Endothelial cell of umbilical vein (primary cell): Measurements from ENCODE around the gene BID. TPM values are rescaled to one million over a fixed set of nuclear protein-coding genes. Genes with fewer than 3 reads are reported as not detected.

Experiments used
- BruUV-seq: library from RNA; stranded (reverse); fragments of 400-500 nt; replicated peaks from 2 replicates; lab custom pipeline; 2021; lab: Mats Ljungman, UMichigan
- CTCF ChIA-PET: fragments of 300-600, 350-600 bp; sonication (Branson Sonifier 250); formaldehyde crosslinking; loops from one replicate; lab custom pipeline; 2021; ENCODE audit warnings: antibody characterized with exemption, inconsistent platforms; lab: Charles Lee
- POLR2A ChIA-PET: fragments of 300-600, 350-600 bp; sonication (Branson Sonifier 250); formaldehyde crosslinking; loops from one replicate; lab custom pipeline; 2021; ENCODE audit warnings: antibody characterized with exemption, inconsistent platforms; lab: Charles Lee
- DNase-seq: peaks from one replicate; pipeline ENCODE4 v3.0.0-alpha.2; 2011; ENCODE audit warnings: low read depth, low spot score
- FAIRE-seq: peaks from 2 replicates; lab custom pipeline; 2011; peaks lifted over from hg19 to GRCh38; lab: Jason Lieb, UNC
- H2AFZ ChIP-seq: 2 replicates; pipeline ENCODE4 v1.6.0; 2012; ENCODE audit warnings: low read depth, low read length, control low read depth, inconsistent platforms
- H3K27ac ChIP-seq: 2 replicates; pipeline ENCODE4 v1.5.1; 2011; ENCODE audit warnings: low read depth, mild to moderate bottlenecking, control low read depth, low read length, moderate library complexity; ENCODE audit not compliant: insufficient read depth
- H3K27me3 ChIP-seq, 2 experiments: 2 replicates each; pipeline versions ENCODE4 v1.6.0 to v1.6.1; 2011; ENCODE audit warnings: low read length in 2 of 2, mixed read lengths in 1 of 2; ENCODE audit not compliant: control insufficient read depth in 2 of 2, insufficient read depth in 2 of 2
- H3K36me3 ChIP-seq, 2 experiments: 2 replicates in 1 of 2; 3 replicates in 1 of 2; pipeline ENCODE4 v1.5.1; 2011; ENCODE audit warnings: low read length in 2 of 2, mild to moderate bottlenecking in 1 of 2, moderate library complexity in 1 of 2; ENCODE audit not compliant: control insufficient read depth in 2 of 2, insufficient read depth in 2 of 2; ENCODE audit errors: extremely low read depth in 1 of 2
- H3K4me1 ChIP-seq: 3 replicates; pipeline ENCODE4 v1.5.1; 2011; ENCODE audit warnings: mild to moderate bottlenecking, low read length; ENCODE audit not compliant: control insufficient read depth, insufficient read depth; ENCODE audit errors: extremely low read depth
- H3K4me2 ChIP-seq: 2 replicates; pipeline ENCODE4 v1.6.1; 2011; ENCODE audit warnings: low read length, control low read depth, mixed read lengths; ENCODE audit not compliant: insufficient read depth
- H3K4me3 ChIP-seq, 3 experiments: fragments of 200-600 bp in 1 of 3; sonication (generic), shearing (Covaris generic) in 1 of 3; replicated peaks in 1 of 3; 2 replicates each; pipeline ENCODE4 v1.5.1; 2011 to 2016; ENCODE audit warnings: control low read depth in 3 of 3, low read length in 3 of 3, mild to moderate bottlenecking in 2 of 3, inconsistent platforms in 1 of 3, low read depth in 1 of 3, moderate library complexity in 1 of 3; ENCODE audit not compliant: insufficient read depth in 1 of 3
- H3K79me2 ChIP-seq: 2 replicates; pipeline ENCODE4 v1.6.0; 2012; ENCODE audit warnings: low read length, inconsistent platforms; ENCODE audit not compliant: control insufficient read depth, insufficient read depth
- H3K9ac ChIP-seq: replicated peaks from 2 replicates; pipeline ENCODE3; 2011; ENCODE audit warnings: low read length, control low read depth; ENCODE audit not compliant: insufficient read depth; ENCODE audit errors: extremely low read depth
- H3K9me1 ChIP-seq: replicated peaks from 3 replicates; pipeline ENCODE4 v1.6.0; 2011; ENCODE audit warnings: mild to moderate bottlenecking, low read length; ENCODE audit not compliant: control insufficient read depth, insufficient read depth; ENCODE audit errors: extremely low read depth
- H3K9me3 ChIP-seq: replicated peaks from 2 replicates; pipeline ENCODE4 v1.5.1; 2012; ENCODE audit warnings: low read length, inconsistent platforms; ENCODE audit not compliant: control insufficient read depth, insufficient read depth
- H4K20me1 ChIP-seq: replicated peaks from 2 replicates; pipeline ENCODE3; 2011; ENCODE audit warnings: mild to moderate bottlenecking, low read length; ENCODE audit not compliant: control insufficient read depth, insufficient read depth; ENCODE audit errors: extremely low read depth
- CTCF ChIP-seq, 2 donors: IDR thresholded peaks; 1 replicate in 1 of 2; 2 replicates in 1 of 2; pipeline ENCODE4 v1.5.1; 2011; ENCODE audit warnings: low read length in 2 of 2, mild to moderate bottlenecking in 2 of 2, moderate library complexity in 2 of 2, control low read depth in 1 of 2, inconsistent platforms in 1 of 2, low read depth in 1 of 2; ENCODE audit not compliant: insufficient read depth in 1 of 2; ENCODE audit errors: extremely low read depth in 1 of 2
- EZH2 ChIP-seq: IDR thresholded peaks from 2 replicates; pipeline ENCODE4 v1.6.1; 2012; ENCODE audit warnings: borderline replicate concordance, low read depth, mild to moderate bottlenecking, moderate library complexity, low read length, inconsistent platforms; ENCODE audit not compliant: severe bottlenecking
- FOS ChIP-seq: IDR thresholded peaks from 2 replicates; pipeline ENCODE4 v1.6.1; 2011; ENCODE audit warnings: mild to moderate bottlenecking, low read length, moderate library complexity, borderline replicate concordance; ENCODE audit not compliant: insufficient read depth
- GATA2 ChIP-seq: IDR thresholded peaks from 2 replicates; pipeline ENCODE4 v1.7.0; 2011; ENCODE audit warnings: low read depth, mild to moderate bottlenecking, moderate library complexity, mixed read lengths, low read length; ENCODE audit not compliant: insufficient read length, insufficient read depth
- JUN ChIP-seq: IDR thresholded peaks from 2 replicates; pipeline ENCODE4 v1.6.1; 2011; ENCODE audit warnings: borderline replicate concordance, low read depth; ENCODE audit not compliant: insufficient read length, insufficient read depth
- MAX ChIP-seq: IDR thresholded peaks from 2 replicates; pipeline ENCODE4 v1.6.1; 2011; ENCODE audit not compliant: insufficient read depth, insufficient read length
- MYC ChIP-seq: IDR thresholded peaks from one replicate; pipeline ENCODE4 v1.6.1; 2011; ENCODE audit warnings: mild to moderate bottlenecking, low read depth, low read length
- POLR2A ChIP-seq: IDR thresholded peaks from 2 replicates; pipeline ENCODE4 v1.6.1; 2012; ENCODE audit warnings: low read depth, mild to moderate bottlenecking, control low read depth, low read length
- POLR2AphosphoS5 ChIP-seq: IDR thresholded peaks from 2 replicates; pipeline ENCODE4 v1.6.1; 2012; ENCODE audit warnings: low read depth, mild to moderate bottlenecking, control low read depth, low read length, moderate library complexity; ENCODE audit not compliant: insufficient read depth
- dilution Hi-C: fragments of 300-500 bp; cut with MboI; formaldehyde crosslinking; loops from one replicate; pipeline ENCODE4 v1.15.0; 2019; ENCODE audit warnings: low sequenced_read_pairs; ENCODE audit not compliant: extremely low pct_ligation_motif_present
- intact Hi-C: fragments of 100-400 bp; cut with micrococcal nuclease; formaldehyde crosslinking; loops from one replicate; pipeline ENCODE4 v1.10.0; 2022
- polyA plus RNA-seq, 4 experiments: library from polyadenylated mRNA; depleted of rRNA in 3 of 4; stranded (reverse) in 3 of 4; unstranded in 1 of 4; fragments of >200 nt; gene quantifications; 2 replicates each; pipeline versions ENCODE4 v1.2.1 to v1.2.3, GENCODE V29; 2011 to 2012; ENCODE audit warnings: missing spikeins in 1 of 4
- total RNA-seq: library from RNA; stranded (reverse); gene quantifications from 2 replicates; pipeline ENCODE4 v1.2.3, GENCODE V29; 2021

BID gene
- total and polyA plus RNA-seq, 2 donors (not counting 3 experiments of a cell fraction or from before 2014, with no cell fraction given): 39.0 to 119 TPM

GRCh38 chr22:17695986-17696385 lies 78.3 kb downstream of the BID start:
- intact Hi-C loops: no loop called here
- ChIA-PET POLR2A (no interaction called here), CTCF (no interaction called here)
- Histone ChIP-seq H3K9me3 (no peaks in the 10 kb centered on the region), H3K79me2 (no peaks in the 10 kb centered on the region), H3K27ac (no peak overlapping the region), H3K9me1 (no peaks in the 10 kb centered on the region), H3K36me3 (no peaks in the 10 kb centered on the region), H3K4me1 (peaks cover 8% of the 10 kb centered on the region), H3K9ac (no peak overlapping the region), H2AFZ (no peak overlapping the region), H3K27me3 (no peaks in the 10 kb centered on the region), H3K4me2 (no peak overlapping the region), H3K4me3 (no peak overlapping the region), H4K20me1 (no peaks in the 10 kb centered on the region)
- TF ChIP-seq POLR2AphosphoS5 (no peak), FOS (no peak), GATA2 (no peak), JUN (no peak), MYC (no peak), MAX (no peak), POLR2A (no peak)
- DNase-seq (no peak), FAIRE-seq (no peak)
- no TSS peak for BruUV-seq
- dilution Hi-C loops: no loop called here

- H3K27me3 ChIP-seq: no peaks in the 10 kb centered on the region
- no peak overlapping the region for H2AFZ ChIP-seq
- H3K36me3 ChIP-seq: no peaks in the 10 kb centered on the region
- dilution Hi-C loops: no loop called here
- TF ChIP-seq EZH2 (no peak), POLR2A (no peak), MYC (no peak), CTCF (IDR thresholded peaks at IDR 0.05; ENCODE audit: extremely low read depth in 1 of 2, insufficient read depth in 1 of 2, low read depth in 1 of 2, low read length in 2 of 2) (no peak)
- H3K9me1 ChIP-seq: no peaks in the 10 kb centered on the region
- H3K4me1 ChIP-seq: peaks cover 3% of the 10 kb centered on the region
- H3K79me2 ChIP-seq: no peaks in the 10 kb centered on the region
- H3K4me2 ChIP-seq: no peak overlapping the region
- intact Hi-C loops: no loop called here
- DNase-seq (no peak), FAIRE-seq (no peak)
- no peak overlapping the region for H3K4me3 ChIP-seq
- H3K27ac ChIP-seq: no peak overlapping the region
- no peaks in the 10 kb centered on the region for H4K20me1 ChIP-seq
- BruUV-seq: no TSS peak
- no peak overlapping the region for H3K9ac ChIP-seq
- ChIA-PET CTCF (no interaction called here), POLR2A (no interaction called here)
- no peaks in the 10 kb centered on the region for H3K9me3 ChIP-seq
Measured at GRCh38 chr22:17694752-17695151, 79.5 kb downstream of the BID start.
